Cardiac septum (tissue), 1 donor: Measurements from ENCODE around the gene QSOX1. TPM values are rescaled to one million over a fixed set of nuclear protein-coding genes. Genes with fewer than 3 reads are reported as not detected.

Source experiments
- DNase-seq: peaks from one replicate; pipeline ENCODE4 v3.0.0-alpha.2; 2020; ENCODE audit warnings: low spot score
- intact Hi-C: fragments of 100-400 bp; cut with DNase I; formaldehyde crosslinking; loops from one replicate; pipeline ENCODE4 v1.14.0; 2022
- total RNA-seq: library from RNA; stranded (reverse); fragmentation: NEBNext Ultra II Directional; extraction: Animal tissue kit (Norgen Biotek cat#: 25700); gene quantifications from one replicate; pipeline ENCODE4 v1.2.1, GENCODE V29; 2021
- donor health status: DM: no; HTN: no; CAD: no.

QSOX1 gene
- total RNA-seq, 1 donor from 2014 or later, result 106 TPM

- intact Hi-C loops, result no loop called here
- peak; percentile 41 for DNase-seq
Measured at GRCh38 chr1:180181996-180182642, 27.4 kb downstream of the QSOX1 start.

DNA sequence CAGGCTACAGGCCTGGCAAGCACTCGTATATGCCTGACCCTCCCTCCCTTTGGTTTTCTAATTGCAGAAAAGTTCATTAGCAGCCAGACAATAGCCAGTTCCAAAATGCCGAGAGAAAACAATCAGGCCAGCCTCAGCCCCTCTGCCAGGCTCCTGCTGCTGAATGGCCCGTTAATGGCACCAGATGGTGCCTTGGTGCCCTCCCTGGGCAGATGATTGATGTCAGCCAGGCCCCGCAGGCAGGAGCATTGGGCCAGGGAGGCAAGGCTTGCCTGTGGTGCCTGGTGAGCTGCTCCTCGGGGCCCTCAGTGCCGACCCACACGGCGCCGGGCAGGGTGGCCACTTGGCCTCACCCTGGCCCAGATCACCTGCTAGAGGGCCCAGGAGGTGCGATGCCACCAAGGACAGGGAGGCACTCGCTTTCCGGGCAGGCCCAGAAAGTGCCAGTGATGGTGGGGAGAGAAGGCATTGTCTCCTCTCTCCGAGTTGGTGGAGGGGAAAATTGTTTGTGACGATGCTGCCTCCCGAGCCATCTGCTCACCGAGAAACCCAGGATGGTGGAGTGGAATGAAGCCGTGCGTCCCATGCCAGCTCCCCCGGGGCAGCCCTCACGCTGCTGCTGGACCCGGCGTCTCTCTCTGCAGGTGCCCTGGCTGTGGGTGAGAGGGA, 28.1 kb downstream of the QSOX1 start:
- intact Hi-C loops, result no loop called here
- peak; percentile 71 for DNase-seq

GRCh38 chr1:180183426-180183825, 28.8 kb downstream of the QSOX1 start:
- intact Hi-C loops, result no loop called here

DNA sequence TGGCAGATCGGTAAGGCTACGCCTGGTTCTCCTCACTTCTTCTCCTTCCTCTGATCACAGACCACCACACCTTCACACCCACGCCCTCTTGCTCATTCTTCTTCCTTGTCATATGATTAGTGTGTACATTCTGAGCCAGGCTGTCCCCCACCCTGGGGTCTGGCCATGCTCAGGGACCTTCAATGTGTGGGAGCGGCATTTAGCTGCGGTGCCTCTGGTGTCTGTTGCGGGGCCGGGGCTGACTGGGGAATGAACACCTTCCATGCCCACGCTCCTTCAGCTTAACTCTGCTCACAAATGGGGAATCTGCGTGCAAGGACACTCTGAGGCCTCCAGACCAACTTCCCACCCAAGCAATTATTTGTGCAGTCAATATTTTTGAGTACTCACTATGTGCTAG, 29.4 kb downstream of the QSOX1 start:
- intact Hi-C loops, result no loop called here
- DNase-seq, result peak; percentile 70

More at GRCh38 chr1:180183426-180183825, 28.8 kb downstream of the QSOX1 start:
- no peak for DNase-seq

DNA sequence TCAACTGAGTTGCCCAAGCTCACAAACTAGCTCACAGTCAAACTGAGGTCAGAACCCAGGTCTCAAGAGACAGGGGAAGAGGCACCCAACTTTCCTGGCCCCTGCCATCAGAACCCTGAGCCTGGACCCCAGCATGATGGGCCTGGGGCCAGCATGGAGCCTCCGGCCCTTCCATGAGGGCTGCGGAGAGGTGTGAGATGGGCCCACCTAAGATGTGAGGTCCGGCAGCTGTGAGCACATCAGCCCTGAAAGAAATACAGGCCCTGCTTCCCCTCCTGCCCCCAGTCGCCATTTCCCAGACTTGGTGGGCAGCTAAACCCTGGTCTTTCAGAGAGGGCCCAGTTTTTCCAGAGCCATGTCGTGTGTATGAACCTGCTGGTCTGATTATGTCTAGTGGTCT, 30.6 kb downstream of the QSOX1 start:
- DNase-seq, result peak; percentile 44
- intact Hi-C loops, result loop anchor here (5.0 kb wide), 1 partner anchor 292 kb away; no protein-coding TSS in a partner anchor

- intact Hi-C loops, result loop anchor here (5.0 kb wide), 1 partner anchor 291 kb away; no protein-coding TSS in a partner anchor
- peak; percentile 41 for DNase-seq
Measured at GRCh38 chr1:180185971-180186645, 31.4 kb downstream of the QSOX1 start.

DNA sequence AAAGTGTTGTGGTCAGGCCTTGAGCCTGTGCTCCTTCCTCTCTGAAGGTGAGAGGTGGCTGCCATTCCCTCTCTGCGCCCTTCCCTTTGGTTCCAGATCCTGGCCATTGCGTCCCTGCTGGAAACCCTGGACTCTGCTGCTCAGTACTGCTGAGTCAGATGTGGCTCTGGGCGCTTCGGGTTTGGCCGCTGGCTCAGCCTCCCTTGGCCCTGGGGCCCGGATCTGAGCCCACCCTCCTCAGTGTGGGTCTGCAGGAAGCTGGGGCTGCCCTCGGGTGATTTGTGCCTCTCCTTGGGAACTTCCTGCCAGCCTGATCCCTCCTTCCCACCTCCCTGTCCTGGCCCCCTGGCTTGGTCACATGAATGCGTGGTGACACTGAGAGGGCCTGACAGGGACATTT, 32.2 kb downstream of the QSOX1 start:
- intact Hi-C loops, result loop anchor here (5.0 kb wide), 1 partner anchor 290 kb away; no protein-coding TSS in a partner anchor
- no peak for DNase-seq

DNA sequence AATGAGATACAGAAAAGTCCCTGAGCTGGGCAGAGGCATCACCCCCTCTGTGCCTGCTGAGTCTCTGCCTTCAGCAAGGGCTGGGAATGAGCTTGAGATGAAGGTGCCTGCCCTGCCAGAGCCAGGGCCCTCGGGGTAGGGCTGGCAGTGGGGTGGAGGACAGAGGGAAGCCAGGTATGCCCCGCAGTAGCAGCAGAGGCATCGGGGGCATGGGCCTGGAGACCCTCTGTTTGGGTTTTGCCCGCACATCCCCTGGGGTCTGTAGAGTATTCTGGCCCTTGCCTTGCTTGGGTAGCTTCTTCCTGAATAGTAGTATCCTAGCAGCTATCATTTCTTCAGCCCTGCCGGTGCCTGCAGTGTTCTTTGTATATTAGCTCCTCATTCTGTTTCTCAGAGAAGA, 33.0 kb downstream of the QSOX1 start:
- intact Hi-C loops, result loop anchor here (5.0 kb wide), 1 partner anchor 290 kb away; no protein-coding TSS in a partner anchor
- no peak for DNase-seq

GRCh38 chr1:180188091-180188506, 33.4 kb downstream of the QSOX1 start:
- intact Hi-C loops, result loop anchor here (5.0 kb wide), 1 partner anchor 289 kb away; no protein-coding TSS in a partner anchor
- no peak for DNase-seq

DNA sequence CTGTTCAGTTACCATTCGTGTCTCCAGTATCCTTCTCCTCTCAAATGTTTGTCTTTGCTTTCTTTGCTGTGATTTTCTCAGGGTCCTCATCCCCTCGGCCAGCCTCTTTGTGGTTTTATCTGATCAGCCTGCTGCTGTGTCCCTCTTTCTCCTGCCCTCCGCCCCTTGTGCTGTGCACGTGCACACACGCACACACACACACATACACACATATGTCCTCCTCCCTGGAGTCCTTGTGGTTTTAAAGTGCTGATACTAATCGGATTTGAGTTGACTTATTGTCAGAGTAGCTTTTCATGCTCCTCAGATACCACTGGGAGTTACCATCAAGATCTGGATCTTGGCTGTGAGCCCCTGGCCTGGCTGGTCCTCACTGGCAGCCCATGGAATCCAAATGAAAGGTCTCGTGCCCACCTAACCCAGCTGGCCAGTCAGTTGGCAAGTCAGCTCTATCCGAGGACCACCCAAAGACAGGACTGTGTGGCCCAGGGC, 34.1 kb downstream of the QSOX1 start:
- intact Hi-C loops, result loop anchor here (5.0 kb wide), 1 partner anchor 289 kb away; no protein-coding TSS in a partner anchor
- no peak for DNase-seq

DNA sequence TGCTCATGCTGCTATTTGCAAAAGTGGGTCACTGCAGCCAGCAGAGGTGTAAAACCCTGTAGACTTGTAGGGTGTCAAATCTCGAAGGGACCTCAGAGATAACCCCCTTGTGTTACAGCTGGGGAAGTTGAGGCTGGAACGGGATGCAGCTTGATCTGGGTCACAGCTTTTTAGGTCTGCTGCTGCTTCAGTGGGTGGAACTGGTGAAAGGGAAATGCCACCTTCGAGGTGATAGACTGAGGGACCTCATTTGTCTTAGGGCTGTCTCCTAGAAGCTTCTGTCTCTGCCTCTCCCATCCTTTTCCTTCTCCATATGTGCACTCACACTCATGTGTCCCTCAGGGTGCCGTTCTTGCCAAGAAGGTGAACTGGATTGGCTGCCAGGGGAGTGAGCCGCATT, 35.4 kb downstream of the QSOX1 start:
- no peak for DNase-seq
- intact Hi-C loops, result no loop called here

- no peak for DNase-seq
- intact Hi-C loops, result no loop called here
Measured at GRCh38 chr1:180192172-180192571, 37.5 kb downstream of the QSOX1 start.

DNA sequence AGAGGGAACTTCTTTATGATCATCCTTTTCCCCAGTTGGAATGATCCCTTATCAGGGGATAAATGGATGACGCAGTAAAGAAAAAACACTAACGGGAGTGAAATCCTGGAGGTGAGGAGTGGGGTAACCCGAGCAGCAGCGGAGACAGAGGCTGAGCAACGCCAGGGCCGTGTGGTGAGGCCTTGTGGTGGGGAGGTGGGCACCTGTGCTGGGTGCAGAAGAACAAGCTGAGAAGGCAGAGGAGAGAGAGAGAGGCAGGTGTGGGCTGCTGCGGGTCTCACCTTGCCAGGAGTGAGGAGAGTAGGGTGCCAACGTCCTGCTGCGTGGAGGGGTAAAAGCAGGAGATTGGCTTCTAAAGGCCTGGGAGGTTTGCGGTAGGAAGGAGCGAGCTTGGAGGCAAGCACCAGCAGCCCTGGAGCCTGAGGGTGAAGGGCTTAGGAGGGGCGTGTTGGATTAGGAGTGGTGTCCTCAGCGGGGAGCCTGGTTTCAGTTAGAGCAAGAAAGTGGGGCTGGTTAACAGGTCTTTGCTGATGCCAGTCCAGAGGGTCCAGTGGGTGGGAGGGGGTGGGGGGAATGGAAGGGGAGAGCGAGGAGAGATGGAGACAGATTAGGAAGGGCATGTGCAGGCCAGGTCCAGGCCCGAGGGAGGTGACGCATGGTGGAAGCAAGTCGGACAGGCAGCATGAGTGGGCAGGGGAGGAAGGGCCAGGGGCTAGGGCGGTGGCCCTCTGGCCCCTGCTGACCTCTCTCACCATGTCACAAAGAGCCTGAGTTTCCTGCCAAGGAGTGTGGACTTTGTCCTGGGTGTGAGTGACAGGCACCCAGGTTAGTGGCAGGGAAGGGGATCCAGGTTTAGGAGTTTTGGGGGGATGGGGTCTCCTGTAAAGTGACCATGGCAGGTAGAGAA, 38.7 kb downstream of the QSOX1 start:
- intact Hi-C loops, result no loop called here
- DNase-seq, result no peak

GRCh38 chr1:180194048-180194425, 39.4 kb downstream of the QSOX1 start:
- no peak for DNase-seq
- intact Hi-C loops, result no loop called here

- intact Hi-C loops, result no loop called here
- DNase-seq, result no peak
Measured at GRCh38 chr1:180194546-180195207, 40.0 kb downstream of the QSOX1 start.

DNA sequence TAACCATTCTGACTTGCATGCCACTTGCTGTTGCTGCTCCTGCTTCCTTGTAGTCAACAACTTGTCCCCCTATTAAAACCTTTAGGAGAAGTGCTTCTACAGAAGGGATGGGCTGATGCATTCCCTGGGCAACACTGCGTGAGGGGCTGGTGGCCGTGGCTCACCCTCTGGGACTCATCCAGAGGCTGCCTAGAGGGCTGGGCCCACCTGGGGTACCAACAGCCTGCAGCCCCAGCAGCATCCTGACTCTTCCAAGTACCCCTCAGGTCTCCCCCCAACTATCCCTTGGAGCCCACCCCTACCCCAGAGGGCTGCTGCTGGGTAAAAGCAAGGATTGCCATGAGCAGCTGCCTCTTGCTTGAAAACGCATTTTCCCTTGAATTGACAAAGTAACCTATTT, 40.7 kb downstream of the QSOX1 start:
- intact Hi-C loops, result no loop called here
- no peak for DNase-seq

DNA sequence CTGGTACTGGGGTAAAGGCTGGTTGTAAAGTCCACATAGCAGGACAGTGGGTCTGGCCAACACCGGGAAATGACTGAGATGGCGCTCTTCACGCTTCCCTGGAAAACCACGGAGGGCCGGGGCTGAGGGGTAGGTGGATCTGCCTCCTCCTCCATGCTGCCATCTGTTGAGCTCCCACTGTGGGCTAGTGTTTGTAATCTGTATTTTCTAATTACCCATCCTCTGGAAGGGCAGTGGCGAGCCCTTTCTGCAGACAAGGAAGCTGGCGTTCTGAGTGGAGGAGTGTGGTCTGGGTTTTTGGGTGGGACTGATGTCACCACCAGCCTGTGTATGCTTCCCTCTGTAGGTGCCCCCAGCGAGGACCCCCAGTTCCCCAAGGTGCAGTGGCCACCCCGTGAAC, 41.2 kb downstream of the QSOX1 start:
- intact Hi-C loops, result no loop called here

GRCh38 chr1:180196436-180197003, 41.9 kb downstream of the QSOX1 start:
- DNase-seq, result no peak
- intact Hi-C loops, result no loop called here

More for the DNA sequence above, 41.2 kb downstream of the QSOX1 start:
- no peak for DNase-seq
